PFSK-1 (cell line): Measurements from ENCODE around the gene DGKA.

Experiments
- FOXP2 ChIP-seq: optimal IDR thresholded peaks from 2 replicates; pipeline ENCODE3; 2011; ENCODE audit warnings: borderline replicate concordance, control low read depth, inconsistent platforms; ENCODE audit not compliant: insufficient read depth; ENCODE audit errors: extremely low read length, extremely low read depth
- POLR2AphosphoS5 ChIP-seq: IDR thresholded peaks from 2 replicates; pipeline ENCODE4 v1.6.1; 2012; ENCODE audit warnings: low read depth, mild to moderate bottlenecking, control low read depth, low read length, moderate library complexity
- REST ChIP-seq, 2 experiments: IDR thresholded peaks; 2 replicates each; pipeline versions ENCODE4 v1.6.1 to v1.8.0; 2011 to 2012; ENCODE audit warnings: low read depth in 2 of 2, low read length in 2 of 2, control low read depth in 1 of 2, inconsistent platforms in 1 of 2, mild to moderate bottlenecking in 1 of 2, moderate library complexity in 1 of 2; ENCODE audit not compliant: insufficient read depth in 1 of 2
- SIN3A ChIP-seq: IDR thresholded peaks from 2 replicates; pipeline ENCODE4 v1.6.1; 2012; ENCODE audit warnings: mild to moderate bottlenecking, low read length, moderate library complexity, borderline replicate concordance; ENCODE audit not compliant: insufficient read depth
- TAF1 ChIP-seq: IDR thresholded peaks from 2 replicates; pipeline ENCODE4 v1.6.1; 2012; ENCODE audit warnings: low read length, control low read depth, borderline replicate concordance; ENCODE audit not compliant: insufficient read depth

The DGKA gene

DNA sequence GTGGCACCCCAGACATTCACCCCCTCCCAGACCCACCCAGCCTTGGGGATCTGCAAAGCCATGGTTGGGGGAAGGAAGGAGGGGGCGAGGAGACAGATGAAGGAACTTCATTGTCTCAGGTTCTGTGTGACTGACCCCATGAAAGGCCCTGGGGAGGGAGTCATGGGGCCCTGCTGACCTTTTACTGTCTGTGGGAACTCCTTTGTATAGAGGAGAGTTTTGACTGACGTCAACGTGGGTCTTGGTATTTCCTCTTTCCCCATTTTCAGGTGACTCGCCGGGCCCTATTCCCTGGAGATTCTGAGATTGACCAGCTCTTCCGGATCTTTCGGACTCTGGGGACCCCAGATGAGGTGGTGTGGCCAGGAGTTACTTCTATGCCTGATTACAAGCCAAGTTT, 39.8 kb downstream of the DGKA start:
- TF ChIP-seq POLR2AphosphoS5, result no peak
- TF ChIP-seq FOXP2, result no peak
- no peak for TF ChIP-seq SIN3A
- no peak for TF ChIP-seq REST (IDR thresholded peaks at IDR 0.05; ENCODE audit: insufficient read depth in 1 of 2, low read depth in 2 of 2, low read length in 2 of 2)
- TF ChIP-seq TAF1, result no peak

DNA sequence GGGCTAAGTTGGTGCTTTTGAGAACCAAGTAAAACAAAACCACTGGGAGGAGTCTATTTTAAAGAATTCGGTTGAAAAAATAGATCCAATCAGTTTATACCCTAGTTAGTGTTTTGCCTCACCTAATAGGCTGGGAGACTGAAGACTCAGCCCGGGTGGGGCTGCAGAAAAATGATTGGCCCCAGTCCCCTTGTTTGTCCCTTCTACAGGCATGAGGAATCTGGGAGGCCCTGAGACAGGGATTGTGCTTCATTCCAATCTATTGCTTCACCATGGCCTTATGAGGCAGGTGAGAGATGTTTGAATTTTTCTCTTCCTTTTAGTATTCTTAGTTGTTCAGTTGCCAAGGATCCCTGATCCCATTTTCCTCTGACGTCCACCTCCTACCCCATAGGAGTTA, 41.1 kb downstream of the DGKA start:
- TF ChIP-seq SIN3A (no peak), FOXP2 (no peak), REST (IDR thresholded peaks at IDR 0.05; ENCODE audit: insufficient read depth in 1 of 2, low read depth in 2 of 2, low read length in 2 of 2) (no peak), TAF1 (no peak), POLR2AphosphoS5 (no peak)

GRCh38 chr12:55972456-55972855, 41.5 kb downstream of the DGKA start:
- TF ChIP-seq FOXP2 (no peak), REST (IDR thresholded peaks at IDR 0.05; ENCODE audit: insufficient read depth in 1 of 2, low read depth in 2 of 2, low read length in 2 of 2) (no peak), TAF1 (no peak), POLR2AphosphoS5 (no peak), SIN3A (no peak)

DNA sequence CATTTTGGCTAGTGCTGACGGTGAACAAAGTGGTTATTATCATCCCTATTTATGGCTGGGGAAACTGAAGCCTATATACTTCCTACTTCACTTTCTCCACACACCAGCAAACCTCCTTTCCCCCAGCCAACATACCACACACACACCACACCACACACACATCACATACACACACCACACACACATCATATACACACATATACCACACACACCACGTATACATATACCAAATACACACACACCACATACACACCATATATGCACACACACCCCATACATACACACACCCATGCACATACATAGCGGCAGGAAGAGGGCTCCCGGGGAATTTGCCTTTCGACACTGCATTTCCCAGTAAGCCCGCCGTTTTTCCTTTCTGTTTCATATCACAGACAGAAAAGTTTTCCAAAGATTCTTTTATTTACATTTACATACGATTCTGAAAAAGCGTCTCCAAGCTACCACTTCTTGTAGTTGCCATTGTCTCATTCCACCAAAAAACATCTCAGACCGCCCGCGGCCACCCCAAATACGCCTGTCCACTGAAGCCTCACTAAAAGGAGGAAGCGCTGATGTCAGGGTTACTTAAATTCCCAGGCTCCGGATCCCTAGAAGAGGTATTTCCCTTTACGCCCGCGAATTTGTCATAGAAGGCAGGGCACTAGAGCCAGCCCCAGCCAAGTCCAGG, 42.1 kb downstream of the DGKA start:
- TF ChIP-seq REST (IDR thresholded peaks at IDR 0.05; ENCODE audit: insufficient read depth in 1 of 2, low read depth in 2 of 2, low read length in 2 of 2) (no peak), POLR2AphosphoS5 (no peak), SIN3A (no peak; the same call in 1 of the 2 replicates), FOXP2 (no peak), TAF1 (no peak)
